Epithelial cell of proximal tubule (primary cell): ENCODE data around the gene MTMR1. TPM values are rescaled to one million over a fixed set of nuclear protein-coding genes. Genes with fewer than 3 reads are reported as not detected.
A peak's percentile ranks its signal among the peaks of the same experiment; 100 is the strongest.

Experiments used
- DNase-seq: peaks from one replicate; pipeline ENCODE4 v3.0.0-alpha.2; 2011; ENCODE audit warnings: low read depth
- H3K4me3 ChIP-seq: 2 replicates; pipeline ENCODE4 v1.5.1; 2011; ENCODE audit warnings: low read depth, mild to moderate bottlenecking, low read length
- CTCF ChIP-seq: conservative IDR thresholded peaks from 2 replicates; pipeline ENCODE4 v1.5.1; 2012; ENCODE audit warnings: low read depth, mild to moderate bottlenecking, low read length
- total RNA-seq: library from RNA; depleted of rRNA; stranded (reverse); fragments of >200 nt; gene quantifications from 2 replicates; pipeline ENCODE4 v1.2.3, GENCODE V29; 2015

The MTMR1 gene
- 18.2 and 19.3 TPM in 2 replicates for total RNA-seq

GRCh38 chrX:150692831-150693724 lies at the start of gene MTMR1:
Gene MTMR1 (plus strand): TSS chrX:150693396. CDS start chrX:150693531, 135 bp downstream.
- DNase-seq: no peak
- no peak for TF ChIP-seq CTCF
- peak within 1 kb of the TSS; percentile 69 for H3K4me3 ChIP-seq

- no peak for TF ChIP-seq CTCF
- DNase-seq: no peak
- H3K4me3 ChIP-seq: no peak overlapping the region
Observed at GRCh38 chrX:150643958-150644357, 49.2 kb upstream of the MTMR1 start.

- no peak overlapping the region for H3K4me3 ChIP-seq
- no peak for DNase-seq
- no peak for TF ChIP-seq CTCF
Observed at GRCh38 chrX:150644422-150644821, 48.8 kb upstream of the MTMR1 start.

- no peak overlapping the region for H3K4me3 ChIP-seq
- no peak for DNase-seq
- TF ChIP-seq CTCF: no peak
Observed at GRCh38 chrX:150647331-150647730, 45.9 kb upstream of the MTMR1 start.

- H3K4me3 ChIP-seq: no peak overlapping the region
- DNase-seq: no peak
Observed at GRCh38 chrX:150648296-150648940, 44.8 kb upstream of the MTMR1 start.

More at GRCh38 chrX:150648296-150648940, 44.8 kb upstream of the MTMR1 start:
- TF ChIP-seq CTCF: no peak
